DOHH2 (cell line): ENCODE data around the gene GMEB2.

Experiments used
- H3F3A ChIP-seq: fragments of 200-600 bp; sonication (generic), shearing (Covaris generic); 2 replicates; pipeline ENCODE4 v1.6.0; 2016; ENCODE audit warnings: antibody characterized with exemption, mild to moderate bottlenecking; ENCODE audit not compliant: control insufficient read depth, insufficient read depth
- H3K27ac ChIP-seq: fragments of 200-600 bp; sonication (generic); 2 replicates; pipeline ENCODE4 v1.5.1; 2014; ENCODE audit warnings: low read depth, mild to moderate bottlenecking, low read length, moderate library complexity
- H3K27me3 ChIP-seq: fragments of 200-600 bp; sonication (generic); 2 replicates; pipeline ENCODE4 v1.6.1; 2014; ENCODE audit warnings: mild to moderate bottlenecking, low read length, mixed read lengths; ENCODE audit not compliant: control insufficient read depth
- H3K36me3 ChIP-seq: fragments of 200-600 bp; sonication (generic); 2 replicates; pipeline ENCODE4 v1.6.1; 2014; ENCODE audit warnings: mild to moderate bottlenecking, low read length, moderate library complexity, mixed read lengths; ENCODE audit not compliant: control insufficient read depth
- H3K4me1 ChIP-seq: fragments of 200-600 bp; sonication (generic); 2 replicates; pipeline ENCODE4 v1.6.1; 2014; ENCODE audit warnings: mild to moderate bottlenecking, low read length, mixed read lengths; ENCODE audit not compliant: control insufficient read depth
- H3K4me2 ChIP-seq: fragments of 200-600 bp; sonication (generic); 2 replicates; pipeline ENCODE4 v1.6.0; 2014; ENCODE audit warnings: mild to moderate bottlenecking, low read length, moderate library complexity
- H3K4me3 ChIP-seq: fragments of 200-600 bp; sonication (generic); 2 replicates; pipeline ENCODE4 v1.5.1; 2014; ENCODE audit warnings: mild to moderate bottlenecking, low read length, mixed read lengths
- H3K79me2 ChIP-seq: fragments of 200-600 bp; sonication (generic); 2 replicates; pipeline ENCODE4 v1.6.1; 2014; ENCODE audit warnings: mild to moderate bottlenecking, low read length, mixed read lengths; ENCODE audit not compliant: control insufficient read depth
- H3K9me2 ChIP-seq: fragments of 200-600 bp; sonication (generic); replicated peaks from 2 replicates; pipeline ENCODE4 v1.6.1; 2014; ENCODE audit warnings: mild to moderate bottlenecking, low read length, mixed read lengths; ENCODE audit not compliant: control insufficient read depth
- H3K9me3 ChIP-seq: fragments of 200-600 bp; sonication (generic); 2 replicates; pipeline ENCODE4 v1.6.1; 2014; ENCODE audit warnings: antibody characterized with exemption, low read length, mixed read lengths; ENCODE audit not compliant: control insufficient read depth, insufficient read depth
- H4K20me1 ChIP-seq: fragments of 200-600 bp; sonication (generic); 2 replicates; pipeline ENCODE4 v1.6.0; 2014; ENCODE audit warnings: low read depth, mild to moderate bottlenecking, antibody characterized with exemption, low read length, moderate library complexity; ENCODE audit not compliant: control insufficient read depth, insufficient read depth
- EZH2phosphoT487 ChIP-seq: fragments of 200-600 bp; sonication (generic); IDR thresholded peaks from 2 replicates; pipeline ENCODE4 v1.6.1; 2017; ENCODE audit warnings: borderline replicate concordance, mild to moderate bottlenecking, antibody characterized with exemption, low read length, moderate library complexity, mixed read lengths
- TF ChIP-seq, protein P1 (sequence below): fragments of 200-600 bp; sonication (generic); IDR thresholded peaks from one replicate; pipeline ENCODE4 v1.5.1; 2014; ENCODE audit warnings: antibody characterized with exemption, mild to moderate bottlenecking, low read depth, low read length; ENCODE audit not compliant: poor library complexity, severe bottlenecking

Gene GMEB2

DNA sequence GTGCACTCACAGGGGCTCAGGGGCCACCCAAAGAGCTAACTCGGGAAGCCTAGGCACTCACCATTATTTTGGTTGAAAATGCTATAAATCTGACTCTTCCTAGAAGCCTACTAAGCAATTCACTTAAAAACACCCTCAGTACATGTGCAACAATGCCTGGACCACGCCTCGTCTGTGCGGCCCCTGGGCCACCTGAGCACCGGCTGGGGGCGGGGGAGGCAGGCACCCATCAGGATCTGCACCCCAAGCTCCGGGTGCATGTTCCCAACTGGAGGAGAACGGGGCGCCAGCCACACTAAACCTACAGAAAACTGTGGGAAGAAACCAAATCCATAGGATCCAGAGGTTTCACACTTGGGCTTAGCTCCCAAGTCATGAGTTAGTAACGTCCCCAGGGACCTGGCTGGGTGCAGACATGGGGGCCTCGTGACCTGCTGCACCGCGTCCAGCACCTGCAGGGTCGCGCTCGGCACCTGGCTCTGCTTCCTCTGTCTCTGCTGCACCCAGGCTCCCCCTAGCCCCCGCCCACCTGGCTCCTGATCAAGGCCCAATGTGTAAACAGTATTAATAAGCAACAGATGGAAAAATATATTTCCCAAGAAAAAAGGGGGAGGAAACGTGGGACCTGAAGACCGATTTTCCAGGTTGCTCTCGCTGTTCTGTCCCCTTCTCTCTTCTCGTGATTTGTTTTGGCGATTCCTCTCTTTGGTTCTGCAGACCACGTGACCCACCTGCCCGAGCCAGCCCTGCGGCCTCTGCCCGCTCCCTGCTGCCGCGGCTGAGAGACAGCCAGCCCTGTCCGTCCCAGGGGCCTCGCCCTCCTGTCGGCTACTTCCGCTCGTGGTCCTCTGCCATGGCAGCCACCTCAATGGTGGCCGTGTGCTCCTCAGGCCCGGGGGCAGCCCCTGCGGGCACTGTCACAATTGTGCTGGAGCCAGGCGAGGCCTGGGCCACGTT, 37.4 kb downstream of the GMEB2 start:
- Histone ChIP-seq H3K4me3 (no peak overlapping the region), H4K20me1 (no peaks in the 10 kb centered on the region), H3K27ac (no peak overlapping the region), H3K9me3 (no peaks in the 10 kb centered on the region), H3F3A (no peaks in the 10 kb centered on the region), H3K9me2 (no peaks in the 10 kb centered on the region), H3K79me2 (no peaks in the 10 kb centered on the region), H3K36me3 (peaks cover 25% of the 10 kb centered on the region; the same call in 1 of the 2 replicates), H3K27me3 (no peaks in the 10 kb centered on the region), H3K4me1 (no peaks in the 10 kb centered on the region), H3K4me2 (no peak overlapping the region)
- no peak for TF ChIP-seq EZH2phosphoT487
- TF ChIP-seq, protein P1, sequence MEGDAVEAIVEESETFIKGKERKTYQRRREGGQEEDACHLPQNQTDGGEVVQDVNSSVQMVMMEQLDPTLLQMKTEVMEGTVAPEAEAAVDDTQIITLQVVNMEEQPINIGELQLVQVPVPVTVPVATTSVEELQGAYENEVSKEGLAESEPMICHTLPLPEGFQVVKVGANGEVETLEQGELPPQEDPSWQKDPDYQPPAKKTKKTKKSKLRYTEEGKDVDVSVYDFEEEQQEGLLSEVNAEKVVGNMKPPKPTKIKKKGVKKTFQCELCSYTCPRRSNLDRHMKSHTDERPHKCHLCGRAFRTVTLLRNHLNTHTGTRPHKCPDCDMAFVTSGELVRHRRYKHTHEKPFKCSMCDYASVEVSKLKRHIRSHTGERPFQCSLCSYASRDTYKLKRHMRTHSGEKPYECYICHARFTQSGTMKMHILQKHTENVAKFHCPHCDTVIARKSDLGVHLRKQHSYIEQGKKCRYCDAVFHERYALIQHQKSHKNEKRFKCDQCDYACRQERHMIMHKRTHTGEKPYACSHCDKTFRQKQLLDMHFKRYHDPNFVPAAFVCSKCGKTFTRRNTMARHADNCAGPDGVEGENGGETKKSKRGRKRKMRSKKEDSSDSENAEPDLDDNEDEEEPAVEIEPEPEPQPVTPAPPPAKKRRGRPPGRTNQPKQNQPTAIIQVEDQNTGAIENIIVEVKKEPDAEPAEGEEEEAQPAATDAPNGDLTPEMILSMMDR, result no peak

DNA sequence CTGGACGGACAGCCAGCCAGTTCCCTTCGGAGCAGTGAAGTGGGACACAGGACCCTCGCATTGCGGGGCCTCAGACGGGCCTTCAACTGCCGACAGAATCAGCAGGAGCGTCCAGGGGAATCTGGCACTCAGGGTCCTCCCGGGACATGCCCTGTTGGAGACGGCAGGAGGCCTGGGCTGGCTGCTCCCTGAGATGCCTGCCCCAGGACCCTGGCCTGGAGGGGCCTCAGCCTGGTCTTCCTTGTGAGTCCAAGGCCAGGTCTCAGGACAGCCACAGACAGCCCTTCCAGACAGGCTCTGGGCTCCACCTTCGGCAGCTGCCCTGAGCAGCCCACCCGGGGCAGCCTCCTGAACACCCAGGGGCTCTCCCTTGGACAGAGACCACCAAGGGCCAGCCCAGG, 38.3 kb downstream of the GMEB2 start:
- Histone ChIP-seq H3K9me3 (no peaks in the 10 kb centered on the region), H3K4me3 (no peak overlapping the region), H3K27ac (no peak overlapping the region), H4K20me1 (no peaks in the 10 kb centered on the region), H3K4me2 (no peak overlapping the region), H3K36me3 (peaks cover 25% of the 10 kb centered on the region; the same call in 1 of the 2 replicates), H3F3A (no peaks in the 10 kb centered on the region), H3K9me2 (no peaks in the 10 kb centered on the region), H3K79me2 (no peaks in the 10 kb centered on the region), H3K4me1 (no peaks in the 10 kb centered on the region), H3K27me3 (no peaks in the 10 kb centered on the region)
- no peak for TF ChIP-seq EZH2phosphoT487
- TF ChIP-seq, protein P1, result no peak

GRCh38 chr20:63587776-63588591, 38.9 kb downstream of the GMEB2 start:
- H3K36me3 ChIP-seq, result peaks cover 22% of the 10 kb centered on the region; the same call in 1 of the 2 replicates
- H3K4me3 ChIP-seq, result no peak overlapping the region
- TF ChIP-seq EZH2phosphoT487, result no peak
- TF ChIP-seq, protein P1, result no peak
- no peaks in the 10 kb centered on the region for H3K27me3 ChIP-seq
- no peaks in the 10 kb centered on the region for H3K9me3 ChIP-seq
- H4K20me1 ChIP-seq, result no peaks in the 10 kb centered on the region
- H3K27ac ChIP-seq, result no peak overlapping the region
- H3F3A ChIP-seq, result no peaks in the 10 kb centered on the region
- no peak overlapping the region for H3K4me2 ChIP-seq
- H3K4me1 ChIP-seq, result no peaks in the 10 kb centered on the region
- H3K9me2 ChIP-seq, result no peaks in the 10 kb centered on the region
- H3K79me2 ChIP-seq, result no peaks in the 10 kb centered on the region
